HG03103 (cell line): ENCODE measurements around the gene ECHDC3.
"Not testable (repeated sequence)": the region's sequence is repeated elsewhere in the genome, so short reads cannot be mapped to it uniquely, and the experiment has no call there.

Source experiments
- ATAC-seq: cut with Tn5 transposase; IDR thresholded peaks from one replicate; pipeline ENCODE4 v1.9.1; 2021; ENCODE audit warnings: low read depth; ENCODE audit not compliant: unreplicated experiment

ECHDC3 gene

DNA sequence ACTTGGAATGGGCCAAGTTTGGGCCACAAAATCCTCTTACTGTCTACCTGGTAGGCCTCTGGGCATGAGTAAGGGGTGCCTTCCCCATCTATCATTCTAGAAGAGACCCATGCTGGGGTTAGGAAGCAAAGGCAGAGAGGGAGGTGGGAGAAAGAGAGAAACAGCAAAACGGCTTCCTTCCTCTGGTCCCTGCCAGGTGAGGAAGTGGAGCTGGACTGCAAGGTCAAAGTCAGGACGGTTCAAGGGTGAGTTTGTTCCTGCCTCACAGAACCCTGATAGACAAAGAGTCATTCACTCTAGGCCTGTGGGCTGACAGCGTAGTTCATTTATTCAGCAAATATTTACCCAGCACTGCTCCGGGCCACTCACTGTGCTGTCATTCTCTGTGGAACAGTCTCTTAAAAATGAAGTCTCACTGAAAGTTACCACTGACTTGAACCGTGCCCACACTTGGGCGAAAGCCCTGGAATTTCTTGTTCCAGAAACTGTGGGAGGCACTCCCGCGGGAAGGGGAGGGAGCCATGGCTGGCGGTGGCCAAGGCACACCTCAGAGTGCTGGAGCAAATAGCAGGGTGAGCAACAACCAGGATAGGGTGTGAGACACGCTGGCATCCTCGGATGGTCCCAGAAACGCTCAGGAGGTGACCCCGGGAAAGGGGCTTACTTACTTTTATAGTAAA is 26.2 kb upstream of the ECHDC3 start:
- no peak for ATAC-seq

GRCh38 chr10:11716686-11717085 is 25.5 kb upstream of the ECHDC3 start:
- ATAC-seq = no peak

- no peak for ATAC-seq
These were observed 22.5 kb upstream of the ECHDC3 start for GRCh38 chr10:11719496-11720259.

- no peak for ATAC-seq
These were observed 21.9 kb upstream of the ECHDC3 start for GRCh38 chr10:11720260-11720741.

GRCh38 chr10:11721806-11722205 is 20.4 kb upstream of the ECHDC3 start:
- ATAC-seq = no peak

DNA sequence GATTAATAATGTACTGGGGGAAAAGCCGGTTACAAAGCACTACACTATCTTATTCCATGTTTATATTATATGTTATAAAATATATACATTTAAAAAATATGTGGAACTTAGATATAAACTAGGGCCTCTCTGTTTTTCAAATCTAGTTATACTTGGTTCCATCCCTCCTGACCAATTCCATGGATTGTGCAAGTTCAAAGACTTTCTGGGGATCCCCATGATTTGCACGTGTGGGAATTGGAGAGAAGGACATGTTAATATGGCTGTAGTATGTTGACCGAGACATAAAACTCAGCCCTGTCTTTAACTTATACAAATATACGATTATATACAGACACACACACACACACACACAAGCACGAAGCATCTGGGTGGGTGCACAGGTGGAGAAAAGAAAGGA is 18.8 kb upstream of the ECHDC3 start:
- ATAC-seq = no peak

- no peak for ATAC-seq
These were observed 17.0 kb upstream of the ECHDC3 start for GRCh38 chr10:11724938-11725776.

GRCh38 chr10:11725912-11726311 is 16.3 kb upstream of the ECHDC3 start:
- no peak for ATAC-seq

DNA sequence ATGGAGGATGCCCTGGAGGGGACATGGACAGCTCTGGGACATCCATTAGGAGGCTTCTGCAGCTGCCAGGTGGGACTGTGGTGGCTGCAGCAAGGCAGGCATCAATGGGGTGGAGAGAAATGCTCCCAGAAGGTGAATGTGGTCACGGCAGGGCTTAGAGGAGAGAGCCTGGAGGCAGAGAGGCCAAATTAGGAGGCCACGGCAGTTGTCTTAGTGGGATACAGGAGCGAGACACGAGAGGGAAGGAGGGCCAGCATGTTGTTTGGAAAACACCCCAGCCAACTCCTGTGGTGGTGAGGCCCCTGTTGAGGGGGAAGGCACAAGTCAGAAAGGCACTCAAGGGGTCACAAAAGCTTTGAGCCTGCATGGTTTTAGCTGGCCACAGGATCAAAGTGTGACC is 14.6 kb upstream of the ECHDC3 start:
- no peak for ATAC-seq

DNA sequence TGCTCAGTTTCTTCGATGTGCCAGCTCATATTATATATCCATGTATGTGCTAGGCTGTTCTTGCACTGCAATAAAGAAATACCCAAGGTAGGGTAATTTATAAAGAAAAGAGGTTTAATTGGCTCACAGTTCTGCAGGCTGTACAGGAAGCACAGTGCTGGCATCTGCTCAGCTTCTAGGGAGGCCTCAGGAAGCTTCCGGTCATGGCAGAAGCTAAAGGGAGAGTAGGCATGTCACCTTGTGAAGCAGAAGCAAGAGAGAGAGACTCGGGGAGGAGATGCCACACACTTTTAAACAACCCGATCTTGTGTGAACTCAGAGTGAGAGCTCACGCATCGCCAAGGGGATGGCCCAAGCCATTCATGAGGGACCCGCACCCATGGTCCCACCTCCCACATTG is 13.8 kb upstream of the ECHDC3 start:
- ATAC-seq = no peak

GRCh38 chr10:11729790-11730315 is 12.3 kb upstream of the ECHDC3 start:
- no peak for ATAC-seq

DNA sequence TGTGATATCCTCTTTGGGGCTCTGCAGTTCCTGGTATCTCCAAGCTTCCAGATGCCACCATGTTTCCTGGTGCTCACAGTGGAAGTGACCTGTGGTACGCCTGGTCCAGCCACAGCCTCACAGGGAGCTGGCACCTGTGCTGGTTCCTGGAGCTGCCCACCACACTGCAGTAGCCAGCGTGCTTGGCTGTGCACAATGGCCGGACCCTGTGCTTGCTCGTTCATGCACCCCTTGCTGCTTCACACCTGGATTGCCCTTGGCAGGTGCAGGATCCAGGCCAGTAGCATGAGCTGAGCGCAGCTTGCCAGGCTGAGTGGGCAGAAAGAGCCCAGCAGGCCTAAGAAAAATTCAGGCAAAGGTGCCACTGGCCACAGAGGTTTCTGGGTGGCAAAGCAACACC is 11.4 kb upstream of the ECHDC3 start:
- no peak for ATAC-seq

DNA sequence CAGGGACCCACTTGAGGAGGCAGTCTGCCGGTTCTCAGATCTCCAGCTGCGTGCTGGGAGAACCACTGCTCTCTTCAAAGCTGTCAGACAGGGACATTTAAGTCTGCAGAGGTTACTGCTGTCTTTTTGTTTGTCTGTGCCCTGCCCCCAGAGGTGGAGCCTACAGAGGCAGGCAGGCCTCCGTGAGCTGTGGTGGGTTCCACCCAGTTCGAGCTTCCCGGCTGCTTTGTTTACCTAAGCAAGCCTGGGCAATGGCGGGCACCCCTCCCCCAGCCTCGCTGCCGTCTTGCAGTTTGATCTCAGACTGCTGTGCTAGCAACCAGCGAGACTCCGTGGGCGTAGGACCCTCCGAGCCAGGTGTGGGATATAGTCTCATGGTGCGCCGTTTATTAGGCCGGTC is 5.4 kb upstream of the ECHDC3 start:
- not testable (repeated sequence) for ATAC-seq

- not testable (repeated sequence) for ATAC-seq
These were observed 4.7 kb upstream of the ECHDC3 start for GRCh38 chr10:11737258-11738032.

DNA sequence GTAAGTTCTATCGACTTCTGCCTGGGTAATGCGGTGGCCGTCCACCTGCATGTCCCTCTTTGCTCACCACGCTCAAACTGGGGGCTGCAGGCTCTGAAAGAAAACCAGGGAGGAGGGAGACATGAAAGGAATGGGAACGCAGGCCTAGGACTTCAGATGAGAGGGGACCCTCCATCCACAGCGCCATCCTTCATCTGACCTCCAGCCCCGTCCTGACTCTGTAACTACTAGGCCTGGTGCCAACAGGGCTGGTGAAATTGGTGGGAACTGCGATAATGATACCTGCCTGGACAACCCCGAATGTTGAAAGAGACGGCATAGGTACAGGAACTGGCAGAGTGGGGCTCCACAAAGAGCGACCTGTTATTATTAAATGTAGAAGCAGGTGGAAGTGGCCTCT is 1.3 kb upstream of the ECHDC3 start:
- ATAC-seq = no peak

GRCh38 chr10:11741608-11742007 is 574 bp upstream of the ECHDC3 start:
- ATAC-seq = no peak

- ATAC-seq = no peak
These were observed 657 bp downstream of the ECHDC3 start for GRCh38 chr10:11742779-11743298.

GRCh38 chr10:11743461-11744338 is 1.5 kb downstream of the ECHDC3 start:
- ATAC-seq = no peak

- ATAC-seq = no peak
These were observed 2.9 kb downstream of the ECHDC3 start for GRCh38 chr10:11745045-11745444.
